GM21786 (cell line): ENCODE measurements around the gene NXNL2.

ENCODE experiments used
- ATAC-seq: cut with Tn5 transposase; IDR thresholded peaks from one replicate; pipeline ENCODE4 v1.9.1; 2021; ENCODE audit not compliant: unreplicated experiment

The NXNL2 gene

DNA sequence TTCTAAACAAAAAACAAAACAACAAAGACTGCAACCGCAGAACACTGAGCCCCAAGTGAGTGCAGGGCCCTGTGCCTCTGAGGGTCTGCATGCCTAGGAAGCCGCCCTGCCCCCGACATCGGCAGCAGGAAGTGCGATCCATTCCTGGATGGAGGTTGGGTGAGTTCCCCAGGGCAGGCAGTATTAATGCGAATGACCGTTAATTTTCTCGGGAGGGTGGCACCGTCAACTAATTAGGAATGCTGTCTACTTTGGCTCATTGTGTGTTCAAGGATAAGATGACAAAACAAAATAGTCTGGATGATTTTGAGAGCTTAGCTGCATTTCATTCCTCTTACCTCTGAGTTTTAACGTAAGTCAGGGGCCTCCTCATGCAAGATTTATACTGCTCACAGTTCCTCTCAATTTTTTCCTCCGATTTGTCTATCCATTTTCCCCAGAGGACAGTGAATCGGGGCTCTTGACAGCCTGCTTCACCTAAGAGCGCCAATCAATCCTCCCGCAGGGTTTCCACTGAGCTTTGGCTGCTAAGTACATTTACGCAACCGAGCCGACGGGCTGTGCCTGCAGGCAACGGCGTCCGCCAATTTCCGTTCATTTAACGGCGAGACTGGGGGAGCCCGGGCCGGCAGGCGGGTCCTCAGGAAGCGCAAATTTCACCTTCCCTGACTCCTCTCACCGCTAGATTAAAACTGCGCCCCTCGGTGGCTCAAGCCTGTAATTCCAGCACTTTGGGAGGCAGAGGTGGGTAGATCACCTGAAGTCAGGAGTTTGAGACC, 2.9 kb upstream of the NXNL2 start:
- no peak for ATAC-seq

DNA sequence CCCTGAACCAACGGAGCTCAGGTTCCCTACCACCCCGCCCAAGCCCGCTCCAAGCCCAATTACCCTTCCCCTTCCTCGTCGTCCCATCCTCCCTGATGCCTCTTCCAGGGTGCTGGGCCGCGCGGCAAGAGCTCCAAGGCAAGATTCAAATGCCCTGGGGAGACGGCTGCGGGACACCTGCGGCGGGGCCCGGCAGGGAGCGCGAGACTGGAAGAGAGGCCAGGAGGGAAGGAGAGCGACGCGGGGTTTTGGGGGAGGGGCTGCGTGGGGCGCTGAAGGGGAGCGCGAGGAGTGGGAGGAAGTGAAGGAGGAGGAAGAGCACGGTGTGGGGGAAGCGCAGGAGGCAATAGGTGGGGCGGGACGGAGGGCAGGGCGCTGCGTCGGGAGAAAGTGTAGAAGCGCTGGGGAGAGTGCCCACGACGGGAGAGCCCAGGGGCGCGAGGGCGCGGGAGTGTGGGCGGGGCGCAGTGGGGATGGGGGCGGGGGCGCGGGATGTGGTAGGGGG, 975 bp upstream of the NXNL2 start:
- no peak for ATAC-seq

DNA sequence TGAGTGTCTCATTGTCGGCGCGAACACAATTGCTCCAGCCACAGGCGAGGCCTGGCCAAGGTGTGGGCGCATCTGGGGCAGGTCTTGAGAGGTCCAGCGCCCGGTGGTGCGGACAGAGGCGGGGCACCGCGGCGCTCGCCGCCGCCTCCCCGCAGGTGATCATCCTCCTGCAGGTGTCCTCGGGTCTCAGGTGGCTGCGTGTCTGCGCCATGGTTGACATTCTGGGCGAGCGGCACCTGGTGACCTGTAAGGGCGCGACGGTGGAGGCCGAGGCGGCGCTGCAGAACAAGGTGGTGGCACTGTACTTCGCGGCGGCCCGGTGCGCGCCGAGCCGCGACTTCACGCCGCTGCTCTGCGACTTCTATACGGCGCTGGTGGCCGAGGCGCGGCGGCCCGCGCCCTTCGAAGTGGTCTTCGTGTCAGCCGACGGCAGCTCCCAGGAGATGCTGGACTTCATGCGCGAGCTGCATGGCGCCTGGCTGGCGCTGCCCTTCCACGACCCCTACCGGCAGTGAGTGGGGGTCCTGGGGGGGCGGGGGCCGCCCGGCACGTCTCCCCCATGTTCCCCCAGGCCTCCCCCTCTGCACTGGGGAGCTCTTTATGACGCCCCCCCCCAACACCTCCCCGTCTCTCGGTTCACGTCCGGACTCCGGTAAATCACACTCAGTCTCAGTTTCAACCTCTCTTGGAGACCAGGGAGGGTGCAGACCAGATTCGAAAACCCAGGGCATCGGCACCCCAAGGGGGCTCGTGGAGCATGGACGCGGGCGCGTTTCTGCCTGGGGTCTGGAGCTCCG, 446 bp downstream of the NXNL2 start:
- no peak for ATAC-seq

DNA sequence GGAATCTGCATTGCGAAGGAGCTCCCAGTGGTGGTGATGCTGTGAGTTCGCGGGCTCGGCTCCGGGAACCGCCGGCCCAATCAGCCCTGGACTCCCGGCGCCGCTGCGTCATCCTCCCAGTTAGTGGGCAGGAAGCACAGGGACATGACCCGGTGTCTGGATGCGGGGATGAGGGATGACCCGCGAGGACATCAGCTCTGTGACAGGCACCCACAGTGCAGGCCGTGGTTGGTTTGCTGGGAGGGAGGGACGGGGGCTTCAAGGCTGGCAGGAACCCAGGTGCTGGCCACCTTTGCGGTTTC, 996 bp downstream of the NXNL2 start:
- no peak for ATAC-seq

DNA sequence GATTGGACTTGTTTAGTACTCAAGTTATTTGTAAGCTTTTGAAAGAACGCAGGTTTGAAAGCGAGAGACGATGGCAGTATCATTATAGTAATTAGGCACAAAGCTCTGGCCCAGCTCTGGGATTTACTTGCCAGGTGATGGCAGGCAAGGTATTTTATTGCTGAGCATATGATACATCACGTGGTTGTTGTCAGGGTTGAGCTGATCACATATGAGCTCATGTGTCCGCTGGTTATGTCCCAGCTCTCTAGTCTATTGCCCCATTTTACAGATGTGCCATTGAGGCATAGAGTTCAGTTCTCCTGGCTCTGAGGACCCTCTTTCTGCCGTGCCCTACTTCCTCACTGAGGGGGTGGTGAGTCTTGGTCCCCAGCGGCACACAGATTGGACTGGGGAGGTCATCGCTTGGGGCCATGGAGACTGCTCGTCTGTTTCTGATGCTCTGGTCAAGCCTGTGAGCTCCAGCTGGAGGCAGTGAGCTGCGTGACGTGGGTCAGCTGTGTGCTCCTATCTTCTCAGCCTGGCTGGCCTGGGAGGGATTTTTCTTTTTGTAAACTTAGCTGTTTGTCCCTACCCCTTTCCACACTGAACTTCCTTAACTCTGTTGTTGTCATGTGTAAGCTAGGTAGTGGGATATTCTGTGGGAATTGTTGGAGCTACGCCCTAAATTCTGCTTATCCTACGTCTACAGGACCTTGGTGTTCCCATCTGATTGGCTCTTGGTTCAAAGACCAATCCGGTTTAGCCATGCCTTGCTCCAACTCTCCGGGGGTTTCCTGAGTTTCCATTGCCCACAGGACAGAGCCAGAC, 2.2 kb downstream of the NXNL2 start:
- ATAC-seq = no peak

DNA sequence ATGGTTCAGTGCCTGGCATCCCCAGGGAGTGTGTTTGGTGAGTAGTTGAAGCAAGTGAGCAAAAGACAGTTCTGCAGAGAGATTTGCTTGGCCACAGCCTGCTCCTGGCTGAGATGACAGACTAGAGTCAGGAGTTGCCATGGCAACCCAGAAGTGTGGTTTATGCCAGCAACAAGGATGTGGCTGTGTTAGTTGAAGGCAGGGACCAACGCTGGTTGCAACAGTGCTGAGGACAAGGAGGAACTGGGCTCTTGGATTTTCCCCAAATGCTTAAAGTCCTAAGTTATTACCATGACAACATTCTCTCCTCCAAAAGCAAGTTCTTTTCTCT, 2.7 kb downstream of the NXNL2 start:
- no peak for ATAC-seq

DNA sequence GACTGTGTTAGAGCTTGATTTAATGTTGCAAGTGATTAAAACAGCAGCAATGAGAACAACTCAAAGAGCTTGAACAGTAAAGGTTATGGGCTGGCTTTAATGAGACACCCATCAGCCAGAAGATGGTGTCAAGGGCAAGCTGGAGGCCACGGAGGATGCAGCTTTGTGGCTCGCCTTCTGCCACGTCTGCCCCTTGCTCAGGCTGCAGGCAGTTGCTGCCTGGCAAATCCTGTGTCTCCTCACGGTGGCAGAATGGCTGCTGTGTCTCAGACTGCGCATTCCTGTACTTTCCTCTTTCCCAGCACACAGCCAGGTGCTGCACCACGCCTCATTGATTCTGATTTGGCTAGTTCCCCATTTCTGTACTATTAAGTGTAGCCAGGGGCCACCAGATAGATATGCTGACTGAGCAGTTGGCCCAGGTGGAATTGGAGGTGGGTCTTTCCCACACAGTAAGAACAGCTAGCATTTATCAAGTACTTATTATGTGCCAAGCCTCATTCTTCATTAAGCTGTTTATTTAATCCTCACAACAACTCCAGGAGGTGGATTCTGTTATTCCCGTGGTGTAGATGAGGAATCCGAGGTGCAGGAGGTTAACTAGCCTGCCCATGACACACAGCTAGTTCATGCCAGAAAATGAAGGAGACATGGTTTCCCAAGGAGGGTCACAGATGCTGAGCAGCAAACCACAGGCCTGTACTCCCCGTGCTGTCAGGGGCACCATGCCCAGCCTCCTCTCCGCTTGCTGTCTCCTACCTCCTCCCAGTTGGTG, 3.5 kb downstream of the NXNL2 start:
- no peak for ATAC-seq

DNA sequence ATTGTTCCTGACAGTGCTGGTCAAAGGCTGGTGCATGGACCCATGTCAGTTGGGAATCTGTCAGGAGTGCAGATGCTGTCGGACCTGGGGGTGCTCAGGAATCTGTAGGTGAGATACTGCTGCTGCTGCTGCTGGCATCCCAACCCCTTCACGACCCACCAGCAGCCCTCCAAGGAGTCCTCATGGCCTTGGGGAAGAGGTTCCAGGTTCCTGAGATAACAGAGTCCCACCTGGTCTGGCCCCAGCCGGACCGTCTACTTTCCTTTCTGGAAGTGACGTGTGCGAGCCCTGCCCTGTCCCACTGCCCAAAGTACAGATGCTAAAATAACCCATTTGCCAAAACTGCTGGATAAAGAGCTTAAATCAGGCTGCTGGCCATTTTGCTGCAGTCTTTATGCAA, 4.3 kb downstream of the NXNL2 start:
- ATAC-seq = no peak

DNA sequence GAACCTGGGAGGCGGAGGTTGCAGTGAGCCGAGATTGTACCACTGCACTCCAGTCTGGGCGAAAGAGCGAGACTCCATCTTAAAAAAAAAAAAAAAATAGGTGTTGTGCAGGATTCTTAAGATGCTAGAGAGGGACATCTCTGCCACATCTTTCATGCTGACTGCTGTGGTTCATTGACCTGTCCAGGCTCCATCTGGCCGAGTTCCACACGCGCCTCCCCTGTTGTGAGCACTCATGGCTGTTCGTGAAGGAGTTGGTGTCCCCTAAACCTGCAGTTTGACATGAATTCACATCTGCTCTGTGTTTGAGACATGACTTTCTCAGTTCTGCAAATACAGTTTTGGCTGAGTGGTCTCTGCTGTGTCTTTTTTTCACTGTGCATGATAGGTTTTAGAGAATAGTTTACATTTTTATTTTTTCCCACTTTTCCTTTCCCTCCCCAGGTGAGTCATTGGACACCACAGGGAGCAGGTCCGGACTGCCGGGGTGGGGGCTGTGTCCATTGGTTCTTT, 5.3 kb downstream of the NXNL2 start:
- ATAC-seq = no peak

DNA sequence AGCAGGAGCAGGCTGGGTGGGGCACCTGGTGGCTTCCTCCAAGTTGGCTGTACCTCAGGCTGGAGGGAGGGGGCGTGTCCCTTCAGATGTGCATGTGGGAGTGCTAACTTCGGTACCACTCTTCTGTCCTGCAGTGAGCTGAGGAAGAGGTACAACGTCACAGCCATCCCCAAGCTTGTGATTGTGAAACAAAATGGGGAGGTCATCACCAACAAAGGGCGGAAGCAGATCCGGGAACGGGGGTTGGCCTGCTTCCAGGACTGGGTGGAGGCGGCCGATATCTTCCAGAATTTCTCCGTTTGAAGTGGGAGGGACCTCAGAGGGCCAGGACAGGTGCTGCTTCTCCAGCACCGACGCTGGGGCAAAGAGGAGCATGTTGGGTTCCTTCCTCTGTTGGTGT, 9.3 kb downstream of the NXNL2 start:
- no peak for ATAC-seq

DNA sequence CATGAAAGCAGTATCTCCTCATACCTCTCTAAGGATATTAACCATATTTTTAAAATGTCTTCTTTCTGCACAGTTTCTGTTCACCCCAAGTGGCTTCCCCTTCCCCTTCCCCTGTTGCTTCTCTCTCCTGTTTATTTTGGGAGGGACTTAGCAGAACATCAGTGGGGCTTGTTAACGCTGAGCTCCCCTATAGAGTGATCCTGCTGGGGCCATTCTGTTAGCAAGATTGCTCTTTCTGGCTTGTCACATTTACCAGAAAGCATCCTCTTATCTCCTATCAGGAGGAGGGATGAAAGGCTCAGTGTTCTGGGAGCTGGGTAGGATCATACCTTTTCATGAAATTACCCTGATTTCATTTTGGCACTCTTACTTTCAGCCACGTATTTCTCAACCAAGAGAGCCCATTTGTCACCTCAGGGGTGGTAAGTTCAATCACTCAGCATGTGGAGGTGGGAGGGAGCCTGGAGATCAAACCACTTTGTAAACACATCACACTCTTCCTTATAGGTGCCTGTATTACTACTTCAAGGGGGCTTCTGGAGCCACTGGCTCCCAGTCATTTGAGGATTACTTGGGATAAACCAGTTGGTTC, 16.7 kb downstream of the NXNL2 start:
- ATAC-seq = no peak

DNA sequence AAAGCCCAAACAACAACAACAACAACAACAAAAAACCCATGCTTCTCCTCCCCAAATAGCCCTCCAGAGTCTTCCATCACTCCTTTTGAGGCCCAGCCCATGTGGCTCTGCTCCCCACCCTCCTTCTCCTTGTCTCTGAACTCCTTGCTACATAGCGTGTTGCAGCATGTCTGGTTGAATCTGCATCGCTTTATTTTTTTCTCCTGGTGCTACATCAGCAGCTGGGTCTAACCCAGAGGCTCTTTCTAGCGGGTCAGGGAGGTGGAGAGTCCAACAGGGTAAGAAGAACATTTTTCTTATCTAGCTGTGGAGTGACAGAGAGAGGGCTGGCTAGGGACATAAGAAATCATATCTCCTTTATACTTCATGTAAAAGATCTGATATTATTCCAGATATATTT, 18.4 kb downstream of the NXNL2 start:
- no peak for ATAC-seq

DNA sequence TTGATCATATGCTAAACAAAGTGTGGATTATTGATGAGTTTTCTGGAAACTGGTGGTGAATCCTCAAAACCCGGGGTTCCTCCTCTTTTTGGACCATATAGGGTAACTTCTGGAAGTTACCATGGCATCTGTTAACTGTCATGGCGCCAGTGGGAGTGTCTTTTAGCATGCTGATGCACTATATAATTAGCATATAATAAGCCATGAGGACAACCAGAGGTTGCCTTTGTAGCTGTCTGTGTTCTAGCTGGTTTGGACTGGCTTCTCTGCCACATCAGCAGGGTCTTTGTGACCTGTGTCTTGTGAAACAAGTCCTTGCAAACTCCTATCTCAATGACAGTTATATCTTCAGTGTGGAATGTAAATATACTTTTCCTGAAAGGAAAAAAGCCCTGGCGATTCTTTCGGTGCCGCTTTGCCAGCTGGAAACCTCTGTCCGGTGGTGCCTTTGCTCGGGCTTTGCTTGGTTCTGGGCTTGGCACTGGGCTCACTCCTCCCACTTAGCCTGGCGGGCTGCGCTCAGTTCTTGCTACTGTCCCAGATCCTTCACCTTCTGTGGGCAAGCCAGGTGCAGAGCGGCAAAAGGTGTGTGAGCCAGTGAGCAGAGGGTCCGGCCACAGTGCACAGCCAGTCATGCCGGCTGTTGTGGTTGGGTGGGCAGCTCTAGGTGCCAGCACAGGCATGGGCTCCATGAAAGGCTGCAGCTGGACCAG, 20.4 kb downstream of the NXNL2 start:
- ATAC-seq = no peak

DNA sequence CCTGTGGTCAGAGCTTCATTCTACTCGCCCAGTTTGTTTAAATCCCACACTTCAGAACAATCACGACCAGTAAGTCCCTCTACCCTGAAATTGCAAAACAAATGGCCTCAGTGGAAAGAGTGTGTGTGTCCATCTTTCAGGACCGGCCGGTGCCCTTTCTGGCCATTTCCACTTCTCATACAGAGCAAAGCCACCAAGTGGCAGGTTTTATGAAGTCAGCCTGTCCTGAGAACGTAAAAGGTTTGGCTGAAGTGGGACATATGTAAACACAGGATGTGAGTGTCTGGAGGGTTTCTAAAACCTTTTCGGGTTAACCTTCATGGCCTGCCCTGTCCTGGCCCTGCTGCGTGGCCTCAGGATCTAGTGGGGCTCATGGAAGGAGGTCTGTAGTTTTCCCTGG, 24.7 kb downstream of the NXNL2 start:
- ATAC-seq = no peak

DNA sequence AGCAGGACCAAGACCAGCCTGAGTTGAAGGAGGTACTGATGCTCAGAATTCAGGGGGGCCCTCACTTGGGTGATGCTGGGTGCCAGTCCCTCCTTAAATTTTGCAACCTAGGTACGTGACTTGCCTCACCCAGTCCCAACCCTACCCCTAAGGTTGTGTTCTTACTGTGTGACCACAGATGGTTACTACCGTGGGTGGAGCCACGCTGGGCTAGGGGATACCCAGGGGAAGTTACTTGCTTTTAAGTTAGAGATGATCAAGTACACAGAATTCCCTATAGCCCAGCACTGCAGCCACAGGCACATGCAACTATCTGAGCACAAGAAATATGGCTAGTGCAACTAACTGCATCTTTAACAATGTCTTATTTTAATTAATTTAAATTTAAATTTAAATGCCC, 32.9 kb downstream of the NXNL2 start:
- ATAC-seq = no peak

DNA sequence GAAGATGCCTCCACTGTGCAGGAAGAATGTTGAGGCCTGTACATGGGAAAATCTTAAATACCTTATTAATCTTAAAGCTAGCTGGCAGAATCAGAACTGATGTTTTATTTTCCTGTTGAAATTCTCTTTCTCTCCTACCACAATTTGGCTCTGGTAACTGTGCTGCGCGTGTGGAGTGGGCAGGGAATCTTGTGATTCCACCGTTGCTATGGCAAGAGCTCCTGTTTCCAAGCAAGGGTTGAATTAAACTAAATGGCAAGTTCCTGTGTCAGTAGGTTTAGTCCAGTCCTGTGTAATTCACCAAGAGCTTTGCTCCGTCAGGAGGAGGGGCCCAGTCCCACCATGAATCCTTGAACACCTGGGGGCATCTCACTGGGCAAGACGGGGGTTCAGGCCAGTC, 36.4 kb downstream of the NXNL2 start:
- no peak for ATAC-seq

DNA sequence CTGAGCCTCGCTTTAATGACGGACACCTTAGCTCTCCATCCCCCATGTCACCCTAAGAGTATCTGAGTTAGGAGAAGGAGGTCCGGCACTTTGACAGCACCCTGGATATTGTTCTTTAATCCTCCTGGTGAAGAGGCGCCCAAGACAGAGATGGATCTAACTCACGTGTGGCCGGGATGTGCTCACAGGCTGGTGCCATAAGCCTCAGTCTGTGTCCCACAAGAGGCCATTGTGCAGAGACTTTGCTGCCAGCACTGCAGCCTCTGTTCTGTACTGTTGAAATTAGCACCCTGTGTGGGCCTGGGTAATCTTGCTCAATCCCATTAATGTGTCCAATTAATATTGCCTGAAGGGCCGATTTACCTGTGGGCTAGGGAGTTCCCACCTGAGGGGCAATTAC, 37.7 kb downstream of the NXNL2 start:
- no peak for ATAC-seq

DNA sequence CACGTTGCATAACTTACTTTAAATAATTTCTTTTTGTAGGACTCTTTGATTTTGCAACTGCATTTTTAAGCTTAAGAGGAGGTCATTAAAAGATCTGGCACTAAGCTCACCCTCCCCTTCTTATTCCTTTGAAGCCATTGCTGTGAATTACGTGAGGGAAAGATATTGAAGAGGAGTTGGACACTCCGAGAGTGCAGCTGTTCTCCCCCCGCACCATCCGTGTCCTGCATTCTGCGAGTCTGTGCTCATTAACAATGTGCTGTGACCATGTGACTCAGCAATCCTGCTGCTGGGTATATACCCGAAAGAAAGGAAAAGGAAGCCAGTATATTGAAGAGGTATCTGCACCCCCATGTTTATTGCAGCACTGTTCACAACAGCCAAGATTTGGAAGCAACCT, 40.0 kb downstream of the NXNL2 start:
- no peak for ATAC-seq

DNA sequence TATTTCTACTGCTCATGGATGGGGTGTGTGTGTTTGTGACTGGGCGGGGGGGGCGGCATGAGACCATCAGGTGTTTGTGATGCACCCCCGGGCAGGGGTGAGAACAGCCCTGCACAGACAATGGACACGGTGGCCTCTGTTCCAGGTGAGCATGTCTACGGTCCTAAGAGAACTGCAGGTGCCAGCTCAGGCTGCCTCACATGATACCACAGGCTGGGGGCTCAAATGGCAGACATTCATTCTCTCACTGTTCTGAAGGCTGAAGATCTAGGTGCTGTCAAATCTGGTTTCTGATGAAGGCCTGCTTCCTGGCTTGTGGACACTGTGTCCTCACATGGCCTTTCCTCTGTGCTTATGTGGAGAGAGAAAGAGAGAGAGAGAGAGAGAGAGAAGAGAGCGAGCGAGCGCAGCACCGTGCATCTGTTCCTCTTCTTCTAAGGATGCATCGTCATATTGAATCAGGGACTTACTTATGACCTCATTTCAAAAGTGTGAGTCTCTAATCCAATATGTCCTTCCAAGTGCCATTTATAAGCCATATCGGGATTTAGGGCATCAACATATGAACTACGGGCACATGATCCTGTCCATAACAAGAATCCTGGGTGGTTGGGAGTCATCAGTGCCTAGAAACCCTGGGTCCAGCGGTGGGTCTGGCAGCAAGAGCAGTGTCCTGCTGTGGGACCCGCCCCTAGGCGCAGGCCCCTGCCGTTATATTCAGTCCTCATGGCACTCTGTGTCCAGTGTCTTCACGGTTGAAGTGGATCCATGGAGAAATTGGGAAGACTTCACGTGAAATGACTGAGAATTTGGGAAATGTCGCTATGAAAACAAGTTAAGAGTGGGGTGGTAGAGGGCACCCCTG, 42.5 kb downstream of the NXNL2 start:
- ATAC-seq = no peak
